ENCODE data around the gene TACC2.

TACC2 gene

DNA sequence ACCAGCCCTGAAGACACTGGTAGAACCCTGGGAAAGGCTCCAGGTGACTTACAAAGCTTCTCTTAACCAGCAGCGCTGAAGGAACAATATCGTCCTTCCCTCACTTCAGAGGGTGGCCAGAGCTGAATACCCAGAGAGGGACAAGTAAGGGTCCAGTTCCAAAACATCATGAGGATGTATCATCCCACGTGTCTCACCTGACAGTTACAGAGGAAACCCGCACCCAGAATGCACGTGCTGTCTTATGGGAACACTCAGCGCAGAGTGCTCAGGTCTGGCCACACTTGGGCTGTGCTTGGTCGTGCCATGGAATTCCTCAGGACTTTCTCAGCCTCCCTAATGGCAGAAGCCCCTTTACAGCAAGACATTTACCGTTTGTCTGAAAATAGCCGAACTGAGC is 235.2 kb downstream of the TACC2 start:
- H3K4me3 ChIP-seq (ENCODE audit: low read depth, low read length): no peak overlapping the region
- TF ChIP-seq CTCF (IDR thresholded peaks at IDR 0.05; ENCODE audit: insufficient read depth, low read depth, low read length, missing control alignments): no peak
- DNase-seq (ENCODE audit: low read depth): no peak

- DNase-seq (ENCODE audit: low read depth): no peak
- TF ChIP-seq CTCF (IDR thresholded peaks at IDR 0.05; ENCODE audit: insufficient read depth, low read depth, low read length, missing control alignments): no peak
- no peak overlapping the region for H3K4me3 ChIP-seq (ENCODE audit: low read depth, low read length)
Measured at GRCh38 chr10:122225330-122225729, 236.4 kb downstream of the TACC2 start.

- TF ChIP-seq CTCF (IDR thresholded peaks at IDR 0.05; ENCODE audit: insufficient read depth, low read depth, low read length, missing control alignments): no peak
- no peak for DNase-seq (ENCODE audit: low read depth)
- no peak overlapping the region for H3K4me3 ChIP-seq (ENCODE audit: low read depth, low read length)
Measured at GRCh38 chr10:122227754-122228153, 238.8 kb downstream of the TACC2 start.

DNA sequence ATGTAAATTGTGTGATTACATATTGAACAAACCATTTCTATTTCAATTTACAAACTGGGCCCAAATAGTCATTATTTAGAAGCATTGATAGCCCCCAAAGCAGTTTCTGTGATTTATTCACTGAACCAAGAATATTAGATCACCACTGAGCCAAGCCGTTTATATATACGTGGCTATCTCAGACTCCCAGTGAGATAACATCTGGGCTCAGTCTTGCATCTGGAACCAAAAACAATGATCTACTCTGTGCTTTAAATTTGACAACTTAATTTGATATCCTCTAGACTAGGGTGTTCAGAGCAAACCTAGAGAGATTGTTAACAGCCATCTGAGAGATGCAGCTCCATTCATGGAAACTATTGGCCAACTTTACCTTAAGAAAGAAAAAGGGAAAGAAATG is 240.7 kb downstream of the TACC2 start:
- DNase-seq (ENCODE audit: low read depth): no peak
- no peak for TF ChIP-seq CTCF (IDR thresholded peaks at IDR 0.05; ENCODE audit: insufficient read depth, low read depth, low read length, missing control alignments)
- no peak overlapping the region for H3K4me3 ChIP-seq (ENCODE audit: low read depth, low read length)

DNA sequence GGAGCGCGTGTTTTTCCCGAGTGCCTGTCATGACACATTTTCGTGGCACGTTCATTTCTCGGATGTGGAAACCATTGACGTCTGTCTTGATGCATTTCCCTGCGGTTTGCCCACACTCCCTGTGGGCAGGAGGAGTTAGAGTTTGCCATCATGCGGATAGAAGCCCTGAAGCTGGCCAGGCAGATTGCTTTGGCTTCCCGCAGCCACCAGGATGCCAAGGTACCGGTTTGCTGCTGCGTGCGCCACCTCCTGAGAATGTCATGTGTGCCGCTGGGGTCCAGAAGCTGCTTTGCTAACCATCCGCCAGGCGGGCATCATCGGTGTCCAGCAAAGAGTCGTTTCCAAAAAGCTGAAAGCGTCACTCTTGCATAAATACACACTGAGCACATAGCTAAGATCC is 241.3 kb downstream of the TACC2 start:
- DNase-seq (ENCODE audit: low read depth): no peak
- no peak overlapping the region for H3K4me3 ChIP-seq (ENCODE audit: low read depth, low read length)
- no peak for TF ChIP-seq CTCF (IDR thresholded peaks at IDR 0.05; ENCODE audit: insufficient read depth, low read depth, low read length, missing control alignments)

DNA sequence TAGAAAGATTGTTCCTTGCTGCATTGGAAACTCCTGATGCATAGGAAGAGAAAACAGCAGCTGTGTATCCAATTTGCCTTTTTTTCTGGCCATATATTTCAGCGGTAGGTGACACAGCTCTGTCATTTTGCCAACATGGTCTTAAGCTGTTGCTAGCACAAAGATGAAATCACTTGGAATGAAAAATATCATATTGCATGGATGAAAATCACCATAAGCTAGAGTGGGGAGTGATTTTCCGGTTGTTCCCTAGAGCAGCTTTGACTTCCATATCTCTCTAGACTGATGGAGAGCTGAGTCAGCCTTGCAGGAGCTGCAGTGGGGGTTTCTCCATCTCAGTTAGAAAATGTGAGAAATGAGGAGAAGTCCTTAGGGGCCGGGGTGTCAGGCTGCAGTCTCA is 243.8 kb downstream of the TACC2 start:
- DNase-seq (ENCODE audit: low read depth): no peak
- no peak overlapping the region for H3K4me3 ChIP-seq (ENCODE audit: low read depth, low read length)
- TF ChIP-seq CTCF (IDR thresholded peaks at IDR 0.05; ENCODE audit: insufficient read depth, low read depth, low read length, missing control alignments): no peak

GRCh38 chr10:122233857-122234348 is 244.9 kb downstream of the TACC2 start:
- TF ChIP-seq CTCF (IDR thresholded peaks at IDR 0.05; ENCODE audit: insufficient read depth, low read depth, low read length, missing control alignments): no peak
- no peak for DNase-seq (ENCODE audit: low read depth)
- no peak overlapping the region for H3K4me3 ChIP-seq (ENCODE audit: low read depth, low read length)

All from GM12865 (cell line).